Esophagus squamous epithelium (tissue), 5 donors: ENCODE data around the gene LGR4. TPM values are rescaled to one million over a fixed set of nuclear protein-coding genes. Genes with fewer than 3 reads are reported as not detected.
"Not testable (repeated sequence)": the region's sequence is repeated elsewhere in the genome, so short reads cannot be mapped to it uniquely, and the experiment has no call there.

Experiments used
- DNase-seq: peaks from one replicate; lab custom pipeline; 2025; lab: John Stamatoyannopoulos, UW
- H3K27ac ChIP-seq, 4 donors: fragments of 200-600 bp; sonication (generic); one replicate each; pipeline ENCODE4 v1.5.1; 2016 to 2019; ENCODE audit warnings: mild to moderate bottlenecking in 1 of 4
- H3K27me3 ChIP-seq, 4 donors: fragments of 200-600 bp; sonication (generic); 1 replicate in 3 of 4; 2 replicates in 1 of 4; pipeline versions ENCODE4 v1.5.1 to v1.6.0; 2017 to 2021; ENCODE audit warnings: antibody characterized with exemption in 1 of 4
- H3K36me3 ChIP-seq, 3 donors: fragments of 200-600 bp; sonication (generic); one replicate each; pipeline ENCODE4 v1.5.1; 2016 to 2019
- H3K4me1 ChIP-seq, 3 donors: fragments of 200-600 bp; sonication (generic); one replicate each; pipeline ENCODE4 v1.5.1; 2017 to 2019
- H3K4me3 ChIP-seq, 4 donors: fragments of 200-600 bp; sonication (generic); 1 replicate in 3 of 4; 2 replicates in 1 of 4; pipeline ENCODE4 v1.5.1; 2016 to 2019; ENCODE audit warnings: mild to moderate bottlenecking in 2 of 4, moderate library complexity in 1 of 4
- H3K9me3 ChIP-seq, 3 donors: fragments of 200-600 bp; sonication (generic); one replicate each; pipeline ENCODE4 v1.5.1; 2016 to 2019
- CTCF ChIP-seq, 6 experiments: fragments of 450-650 bp in 4 of 6; fragments of 200-600 bp in 2 of 6; sonication (generic) in 2 of 6; IDR thresholded peaks; one replicate each; pipeline ENCODE4 v1.5.1; 2016 to 2019; ENCODE audit warnings: antibody characterized with exemption in 6 of 6, mild to moderate bottlenecking in 4 of 6, moderate library complexity in 4 of 6
- POLR2A ChIP-seq, 4 donors: fragments of 450-650 bp; IDR thresholded peaks; one replicate each; pipeline ENCODE4 v1.6.1; 2017; ENCODE audit warnings: antibody characterized with exemption in 4 of 4, mild to moderate bottlenecking in 4 of 4, moderate library complexity in 3 of 4
- WGBS, 2 donors: methylation state at CpG; one replicate each; pipeline ENCODE4 v1.1.5; 2018; 5-methylcytosine and 5-hydroxymethylcytosine counted together
- intact Hi-C: fragments of 100-400 bp; cut with DNase I; formaldehyde crosslinking; loops from one replicate; pipeline ENCODE4 v1.15.0; 2022
- total RNA-seq, 4 donors: library from RNA; depleted of rRNA; stranded (reverse); fragments of >200 nt; gene quantifications; one replicate each; pipeline ENCODE4 v1.1.0, GENCODE V29; 2016
- donor health status: DM: yes; HTN: yes; CAD: no.

Gene LGR4
- total RNA-seq, 4 donors from 2014 or later, result 22.3 to 45.6 (median 35.1) TPM

GRCh38 chr11:27329867-27330632 lies 142.5 kb downstream of the LGR4 start:
- intact Hi-C loops, result no loop called here
- Histone ChIP-seq H3K27ac (no peak overlapping the region), H3K4me3 (no peak overlapping the region), H3K4me1 (no peaks in the 10 kb centered on the region), H3K27me3 (no peaks in the 10 kb centered on the region), H3K9me3 (no peaks in the 10 kb centered on the region), H3K36me3 (no peaks in the 10 kb centered on the region)
- no peak for TF ChIP-seq POLR2A (IDR thresholded peaks at IDR 0.05)
- no peak for TF ChIP-seq CTCF (IDR thresholded peaks at IDR 0.05)
- WGBS, 2 donors, result 72 to 85% methylated on average over 4 of the region's 4 CpGs
- no peak for DNase-seq

- no peak for TF ChIP-seq CTCF (IDR thresholded peaks at IDR 0.05)
- no peak for TF ChIP-seq POLR2A (IDR thresholded peaks at IDR 0.05)
- Histone ChIP-seq H3K27me3 (no peaks in the 10 kb centered on the region), H3K9me3 (no peaks in the 10 kb centered on the region), H3K4me3 (no peak overlapping the region), H3K4me1 (no peaks in the 10 kb centered on the region), H3K27ac (no peak overlapping the region), H3K36me3 (no peaks in the 10 kb centered on the region)
- WGBS, 2 donors, result 90 to 91% methylated on average over 4 to 5 of the region's 5 CpGs
- no peak for DNase-seq
- intact Hi-C loops, result no loop called here
Measured at GRCh38 chr11:27328614-27329013, 144.0 kb downstream of the LGR4 start.

- H3K27me3 ChIP-seq, H3K4me1 ChIP-seq, H3K27ac ChIP-seq, intact Hi-C loops, H3K36me3 ChIP-seq, DNase-seq, H3K9me3 ChIP-seq, H3K4me3 ChIP-seq: not testable (repeated sequence)
- 91 to 100% methylated on average over 2 of the region's 2 CpGs for WGBS, 2 donors
Measured at GRCh38 chr11:27327064-27327463, 145.5 kb downstream of the LGR4 start.

GRCh38 chr11:27322196-27322595 lies 150.4 kb downstream of the LGR4 start:
- intact Hi-C loops, H3K36me3 ChIP-seq, H3K27ac ChIP-seq, H3K4me1 ChIP-seq, H3K9me3 ChIP-seq, H3K27me3 ChIP-seq, H3K4me3 ChIP-seq, DNase-seq: not testable (repeated sequence)
- WGBS, 2 donors, result 73 to 90% methylated on average over 3 of the region's 3 CpGs

DNA sequence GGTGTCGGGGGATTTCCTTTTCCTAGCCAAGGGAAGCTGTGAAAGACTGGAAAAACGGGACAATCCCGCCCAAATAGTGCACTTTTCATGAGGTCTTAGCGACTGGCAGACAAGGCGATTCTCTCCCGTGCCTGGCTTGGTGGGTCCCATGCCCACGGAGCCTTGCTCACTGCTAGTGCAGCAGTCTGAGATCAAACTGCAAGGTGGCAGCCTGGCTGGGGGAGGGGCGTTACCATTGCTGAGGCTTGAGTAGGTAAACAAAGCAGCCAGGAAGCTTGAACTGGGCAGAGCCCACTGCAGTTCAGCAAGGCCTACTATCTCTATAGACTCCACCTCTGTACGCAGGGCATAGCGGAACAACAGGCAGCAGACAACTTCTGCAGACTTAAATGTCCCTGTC lies 151.2 kb downstream of the LGR4 start:
- H3K27ac ChIP-seq, H3K4me3 ChIP-seq, H3K36me3 ChIP-seq, H3K27me3 ChIP-seq, H3K4me1 ChIP-seq, DNase-seq, H3K9me3 ChIP-seq, intact Hi-C loops: not testable (repeated sequence)
- 85 to 88% methylated on average over 9 to 10 of the region's 10 CpGs for WGBS, 2 donors

DNA sequence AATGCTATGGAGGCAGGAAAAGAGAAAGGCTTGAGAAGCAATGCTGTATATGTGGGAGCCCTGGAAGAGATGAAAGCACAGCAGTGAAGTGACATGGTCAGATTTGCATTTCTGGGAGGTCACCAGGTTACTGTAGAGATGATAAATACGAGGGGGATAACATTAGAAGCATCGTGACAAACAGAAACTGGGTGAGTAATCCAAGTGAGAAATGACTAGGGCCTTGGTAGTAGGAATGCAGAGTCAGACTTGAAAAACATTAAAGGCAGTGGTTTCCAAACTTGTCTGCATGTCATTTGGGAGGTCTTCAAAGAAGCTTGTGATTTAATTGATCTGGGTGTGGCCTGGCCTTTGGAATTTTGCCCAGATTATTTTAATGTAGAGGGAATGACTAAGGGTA lies 153.5 kb downstream of the LGR4 start:
- Histone ChIP-seq H3K36me3 (no peaks in the 10 kb centered on the region), H3K27me3 (no peaks in the 10 kb centered on the region), H3K4me3 (no peak overlapping the region), H3K9me3 (no peaks in the 10 kb centered on the region), H3K27ac (no peak overlapping the region), H3K4me1 (peaks cover 0 to 5% (median 0%) of the 10 kb centered on the region in 3 donors)
- no peak for DNase-seq
- intact Hi-C loops, result no loop called here
- no peak for TF ChIP-seq POLR2A (IDR thresholded peaks at IDR 0.05)
- no peak for TF ChIP-seq CTCF (IDR thresholded peaks at IDR 0.05)
- 11 to 27% methylated on average over 2 of the region's 2 CpGs for WGBS, 2 donors
